Keratinocyte (primary cell): Measurements from ENCODE around the gene CASK. TPM values are rescaled to one million over a fixed set of nuclear protein-coding genes. Genes with fewer than 3 reads are reported as not detected.

ENCODE experiments used
- DNase-seq: peaks from one replicate; pipeline ENCODE4 v3.0.0-alpha.2; 2011; ENCODE audit warnings: low read depth, missing footprints, low spot score
- FAIRE-seq: peaks from 2 replicates; lab custom pipeline; 2011; peaks lifted over from hg19 to GRCh38; lab: Jason Lieb, UNC
- H2AFZ ChIP-seq: 2 replicates; pipeline ENCODE4 v1.6.0; 2012; ENCODE audit warnings: low read length, control low read depth, inconsistent platforms; ENCODE audit not compliant: control insufficient read depth
- H3K27ac ChIP-seq: 2 replicates; pipeline ENCODE4 v1.5.1; 2011; ENCODE audit warnings: low read length; ENCODE audit not compliant: control insufficient read depth, insufficient read depth
- H3K27me3 ChIP-seq: 3 replicates; pipeline ENCODE4 v1.6.0; 2011; ENCODE audit warnings: low read length; ENCODE audit not compliant: control insufficient read depth, insufficient read depth; ENCODE audit errors: extremely low read depth
- H3K36me3 ChIP-seq, 2 experiments: 2 replicates in 1 of 2; 3 replicates in 1 of 2; pipeline ENCODE4 v1.5.1; 2011; ENCODE audit warnings: low read length in 2 of 2, mild to moderate bottlenecking in 1 of 2; ENCODE audit not compliant: control insufficient read depth in 2 of 2, insufficient read depth in 2 of 2; ENCODE audit errors: extremely low read depth in 1 of 2
- H3K4me1 ChIP-seq: 3 replicates; pipeline ENCODE4 v1.5.1; 2011; ENCODE audit warnings: low read length; ENCODE audit not compliant: control insufficient read depth, insufficient read depth; ENCODE audit errors: extremely low read depth
- H3K4me2 ChIP-seq: 3 replicates; pipeline ENCODE4 v1.6.0; 2011; ENCODE audit warnings: low read depth, low read length; ENCODE audit not compliant: control insufficient read depth, insufficient read depth; ENCODE audit errors: extremely low read depth
- H3K4me3 ChIP-seq, 3 experiments: fragments of 200-600 bp in 1 of 3; sonication (generic) in 1 of 3; 2 replicates in 2 of 3; 3 replicates in 1 of 3; pipeline ENCODE4 v1.5.1; 2011 to 2016; ENCODE audit warnings: low read length in 3 of 3, mild to moderate bottlenecking in 3 of 3, control low read depth in 2 of 3, inconsistent platforms in 1 of 3, low read depth in 1 of 3, mixed read lengths in 1 of 3, mixed run types in 1 of 3, moderate library complexity in 1 of 3; ENCODE audit not compliant: control insufficient read depth in 2 of 3, insufficient read depth in 2 of 3; ENCODE audit errors: extremely low read depth in 1 of 3
- H3K79me2 ChIP-seq: 2 replicates; pipeline ENCODE4 v1.6.0; 2012; ENCODE audit warnings: low read length; ENCODE audit not compliant: control insufficient read depth, insufficient read depth
- H3K9ac ChIP-seq: 3 replicates; pipeline ENCODE4 v1.6.0; 2011; ENCODE audit warnings: low read length; ENCODE audit not compliant: control insufficient read depth, insufficient read depth; ENCODE audit errors: extremely low read depth
- H3K9me1 ChIP-seq: 3 replicates; pipeline ENCODE4 v1.6.0; 2011; ENCODE audit warnings: low read length; ENCODE audit not compliant: control insufficient read depth, insufficient read depth; ENCODE audit errors: extremely low read depth
- H3K9me3 ChIP-seq: 2 replicates; pipeline ENCODE4 v1.5.1; 2012; ENCODE audit warnings: low read depth, low read length; ENCODE audit not compliant: control insufficient read depth
- H4K20me1 ChIP-seq: 3 replicates; pipeline ENCODE4 v1.6.0; 2011; ENCODE audit warnings: low read length; ENCODE audit not compliant: control insufficient read depth, insufficient read depth; ENCODE audit errors: extremely low read depth
- CTCF ChIP-seq, 3 experiments: IDR thresholded peaks in 1 of 3; conservative IDR thresholded peaks in 1 of 3; optimal IDR thresholded peaks in 1 of 3; 2 replicates in 2 of 3; 3 replicates in 1 of 3; pipeline versions ENCODE3 to v1.5.1; 2011; ENCODE audit warnings: low read length in 3 of 3, mild to moderate bottlenecking in 3 of 3, moderate library complexity in 2 of 3, control low read depth in 1 of 3, inconsistent platforms in 1 of 3; ENCODE audit not compliant: insufficient read depth in 2 of 3; ENCODE audit errors: extremely low read depth in 1 of 3
- EZH2 ChIP-seq: IDR thresholded peaks from one replicate; pipeline ENCODE4 v1.6.1; 2012; ENCODE audit warnings: inconsistent platforms, mild to moderate bottlenecking, low read length, moderate library complexity
- dilution Hi-C: fragments of 300-500 bp; cut with MboI; formaldehyde crosslinking; loops from one replicate; pipeline ENCODE4 v1.7.0; 2020; ENCODE audit warnings: low sequenced_read_pairs; ENCODE audit not compliant: extremely low pct_ligation_motif_present
- polyA plus RNA-seq, 5 experiments: library from polyadenylated mRNA; depleted of rRNA in 3 of 5; stranded (reverse) in 3 of 5; stranded (forward) in 1 of 5; unstranded in 1 of 5; fragments of >200 nt; gene quantifications; 1 replicate in 1 of 5; 2 replicates in 3 of 5; 3 replicates in 1 of 5; pipeline versions ENCODE4 v1.2.1 to v1.2.3, GENCODE V29; 2011 to 2012; ENCODE audit warnings: missing spikeins in 2 of 5, low read depth in 1 of 5, low replicate concordance in 1 of 5

Gene CASK
- polyA plus RNA-seq, 1 donor (not counting 4 experiments of a cell fraction or from before 2014, with no cell fraction given): 33.7 TPM

GRCh38 chrX:41932885-41933284 is 9.5 kb upstream of the CASK start:
- dilution Hi-C loops: no loop called here
- no peak overlapping the region for H3K27ac ChIP-seq
- no peaks in the 10 kb centered on the region for H3K36me3 ChIP-seq
- no peaks in the 10 kb centered on the region for H4K20me1 ChIP-seq
- no peak overlapping the region for H3K9ac ChIP-seq
- no peak overlapping the region for H3K4me3 ChIP-seq
- H3K9me3 ChIP-seq: no peaks in the 10 kb centered on the region
- no peaks in the 10 kb centered on the region for H3K79me2 ChIP-seq
- H3K4me1 ChIP-seq: no peaks in the 10 kb centered on the region
- TF ChIP-seq CTCF (optimal IDR thresholded peaks at IDR 0.05 in 1 of 3, IDR thresholded peaks at IDR 0.05 in 1 of 3, conservative IDR thresholded peaks at IDR 0.05 in 1 of 3; ENCODE audit: extremely low read depth in 1 of 3, insufficient read depth in 2 of 3, low read length in 3 of 3) (no peak), EZH2 (no peak)
- DNase-seq (no peak), FAIRE-seq (no peak)
- no peaks in the 10 kb centered on the region for H3K27me3 ChIP-seq
- no peak overlapping the region for H3K4me2 ChIP-seq
- no peaks in the 10 kb centered on the region for H3K9me1 ChIP-seq
- no peak overlapping the region for H2AFZ ChIP-seq

- no peak for FAIRE-seq
- Histone ChIP-seq H2AFZ (no peak overlapping the region), H3K9ac (no peak overlapping the region), H3K27ac (no peak overlapping the region), H3K27me3 (no peaks in the 10 kb centered on the region), H3K9me1 (no peaks in the 10 kb centered on the region), H4K20me1 (no peaks in the 10 kb centered on the region), H3K4me3 (no peak overlapping the region), H3K4me2 (no peak overlapping the region), H3K79me2 (no peaks in the 10 kb centered on the region), H3K9me3 (no peaks in the 10 kb centered on the region), H3K4me1 (no peaks in the 10 kb centered on the region), H3K36me3 (no peaks in the 10 kb centered on the region)
- dilution Hi-C loops: no loop called here
- TF ChIP-seq CTCF (optimal IDR thresholded peaks at IDR 0.05 in 1 of 3, IDR thresholded peaks at IDR 0.05 in 1 of 3, conservative IDR thresholded peaks at IDR 0.05 in 1 of 3; ENCODE audit: extremely low read depth in 1 of 3, insufficient read depth in 2 of 3, low read length in 3 of 3) (no peak), EZH2 (no peak)
- DNase-seq: no peak
These were observed 8.2 kb upstream of the CASK start for GRCh38 chrX:41931591-41931990.
